ENCODE data around the gene DCLK2.

DNA sequence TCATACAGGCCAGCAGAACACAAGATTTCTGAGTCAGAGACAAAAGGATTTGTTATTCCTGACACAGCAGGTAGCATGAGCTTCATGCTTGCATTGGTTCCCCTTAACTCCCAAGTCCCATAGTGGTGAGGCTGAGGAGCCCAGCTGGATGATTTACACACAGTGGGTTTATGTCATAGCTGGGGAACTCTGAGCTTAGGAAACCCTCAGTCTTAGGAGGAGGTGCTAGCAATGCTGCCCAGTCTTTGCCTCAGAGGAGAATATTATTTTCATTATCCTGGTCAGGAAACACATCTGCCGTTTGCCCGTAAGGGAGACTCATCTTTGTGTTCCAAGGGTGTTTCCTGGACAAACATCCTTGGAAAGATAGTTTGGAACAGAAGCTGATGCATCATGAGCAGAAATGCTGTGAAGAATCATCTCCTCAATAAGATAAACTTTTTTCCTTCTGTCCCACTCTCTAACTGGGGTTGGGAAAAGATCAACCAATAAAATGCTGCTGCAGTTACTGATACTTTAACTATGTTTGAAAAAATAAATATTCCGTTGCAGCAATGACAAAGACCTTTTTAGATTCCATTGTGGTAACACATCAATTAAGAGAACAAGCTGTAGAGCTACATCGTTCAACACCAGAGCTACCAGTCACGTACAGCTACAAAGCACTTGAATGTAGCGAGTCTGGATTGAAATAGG is 146.8 kb downstream of the DCLK2 start:
- TF ChIP-seq, protein P1, sequence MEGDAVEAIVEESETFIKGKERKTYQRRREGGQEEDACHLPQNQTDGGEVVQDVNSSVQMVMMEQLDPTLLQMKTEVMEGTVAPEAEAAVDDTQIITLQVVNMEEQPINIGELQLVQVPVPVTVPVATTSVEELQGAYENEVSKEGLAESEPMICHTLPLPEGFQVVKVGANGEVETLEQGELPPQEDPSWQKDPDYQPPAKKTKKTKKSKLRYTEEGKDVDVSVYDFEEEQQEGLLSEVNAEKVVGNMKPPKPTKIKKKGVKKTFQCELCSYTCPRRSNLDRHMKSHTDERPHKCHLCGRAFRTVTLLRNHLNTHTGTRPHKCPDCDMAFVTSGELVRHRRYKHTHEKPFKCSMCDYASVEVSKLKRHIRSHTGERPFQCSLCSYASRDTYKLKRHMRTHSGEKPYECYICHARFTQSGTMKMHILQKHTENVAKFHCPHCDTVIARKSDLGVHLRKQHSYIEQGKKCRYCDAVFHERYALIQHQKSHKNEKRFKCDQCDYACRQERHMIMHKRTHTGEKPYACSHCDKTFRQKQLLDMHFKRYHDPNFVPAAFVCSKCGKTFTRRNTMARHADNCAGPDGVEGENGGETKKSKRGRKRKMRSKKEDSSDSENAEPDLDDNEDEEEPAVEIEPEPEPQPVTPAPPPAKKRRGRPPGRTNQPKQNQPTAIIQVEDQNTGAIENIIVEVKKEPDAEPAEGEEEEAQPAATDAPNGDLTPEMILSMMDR (conservative IDR thresholded peaks at IDR 0.05; ENCODE audit: low read depth, low read length), result no peak
- TF ChIP-seq EZH2 (IDR thresholded peaks at IDR 0.05; ENCODE audit: low read length, unreplicated experiment) (no peak), EZH2phosphoT487 (IDR thresholded peaks at IDR 0.05; ENCODE audit: borderline replicate concordance, low read length) (no peak)
